MCF 10A (cell line): ENCODE results near the gene NSL1. TPM values are rescaled to one million over a fixed set of nuclear protein-coding genes. Genes with fewer than 3 reads are reported as not detected.

ENCODE experiments used
- BruUV-seq: library from RNA; stranded (reverse); fragments of 400-500 nt; replicated peaks from 2 replicates; lab custom pipeline; 2021; lab: Mats Ljungman, UMichigan
- CTCF ChIA-PET: fragments of 300-600 bp; sonication (Branson Sonifier 250); formaldehyde crosslinking; extraction: SDS; loops from one replicate; lab custom pipeline; 2021; ENCODE audit warnings: antibody characterized with exemption, inconsistent platforms; lab: Yijun Ruan, JAX
- POLR2A ChIA-PET: fragments of 300-600, 350-650 bp; sonication (Branson Sonifier 250); formaldehyde crosslinking; extraction: SDS; loops from one replicate; lab custom pipeline; 2020; ENCODE audit warnings: antibody characterized with exemption, inconsistent platforms; lab: Yijun Ruan, JAX
- DNase-seq: peaks from one replicate; pipeline ENCODE4 v3.0.0-alpha.2; 2018; ENCODE audit not compliant: unreplicated experiment
- H3K27ac Mint-ChIP-seq: one replicate; pipeline ENCODE4 v1.8.0; 2022; ENCODE audit warnings: mild to moderate bottlenecking, low read depth, mixed read lengths; ENCODE audit not compliant: unreplicated experiment
- H3K27me3 Mint-ChIP-seq: one replicate; pipeline ENCODE4 v1.8.0; 2022; ENCODE audit warnings: mixed read lengths; ENCODE audit not compliant: insufficient read depth, unreplicated experiment
- H3K36me3 Mint-ChIP-seq: one replicate; pipeline ENCODE4 v1.8.0; 2022; ENCODE audit warnings: mild to moderate bottlenecking, moderate library complexity, mixed read lengths; ENCODE audit not compliant: insufficient read depth, unreplicated experiment
- H3K4me1 Mint-ChIP-seq: one replicate; pipeline ENCODE4 v1.8.0; 2022; ENCODE audit warnings: mixed read lengths; ENCODE audit not compliant: insufficient read depth, unreplicated experiment
- H3K4me3 Mint-ChIP-seq: one replicate; pipeline ENCODE4 v1.8.0; 2022; ENCODE audit warnings: mild to moderate bottlenecking, moderate library complexity, mixed read lengths; ENCODE audit not compliant: unreplicated experiment
- H3K9me3 Mint-ChIP-seq: one replicate; pipeline ENCODE4 v1.8.0; 2022; ENCODE audit warnings: mixed read lengths; ENCODE audit not compliant: unreplicated experiment
- CTCF ChIP-seq: fragments of 200-600 bp; IDR thresholded peaks from one replicate; pipeline ENCODE4 v1.8.0; 2022; ENCODE audit warnings: antibody characterized with exemption, mild to moderate bottlenecking; ENCODE audit not compliant: unreplicated experiment
- intact Hi-C: fragments of 100-400 bp; cut with micrococcal nuclease; formaldehyde crosslinking; loops from 2 replicates; pipeline ENCODE4 v1.14.1; 2022
- total RNA-seq: library from RNA; stranded (reverse); gene quantifications from 2 replicates; pipeline ENCODE4 v1.2.3, GENCODE V29; 2022

NSL1 gene
- total RNA-seq, 1 experiment from 2014 or later = 39.7 TPM

GRCh38 chr1:212689196-212689725 is 102.3 kb downstream of the NSL1 start:
- DNase-seq = no peak
- intact Hi-C loops = no loop called here
- ChIA-PET CTCF (interaction anchor here (0.5 to 1.8 kb wide), 7 partner anchors 9 to 97 kb away, joined by 3 to 8 read pairs (median 4); no protein-coding TSS in a partner anchor), POLR2A (interaction anchor here (0.6 kb wide), 2 partner anchors 81 to 131 kb away, joined by 3 read pairs; no protein-coding TSS in a partner anchor)
- TF ChIP-seq CTCF = no peak
- Mint-ChIP-seq H3K4me3 (no peak overlapping the region), H3K27me3 (peaks cover 10% of the 10 kb centered on the region), H3K9me3 (no peaks in the 10 kb centered on the region), H3K36me3 (no peaks in the 10 kb centered on the region), H3K27ac (no peak overlapping the region), H3K4me1 (no peaks in the 10 kb centered on the region)
- BruUV-seq = no TSS peak

- peak; percentile 70 for DNase-seq
- no peaks in the 10 kb centered on the region for H3K4me1 Mint-ChIP-seq
- BruUV-seq = no TSS peak
- peaks cover 7% of the 10 kb centered on the region for H3K27me3 Mint-ChIP-seq
- CTCF ChIA-PET = interaction anchor here (1.0 to 1.8 kb wide), 5 partner anchors 9 to 208 kb away, joined by 3 to 7 read pairs (median 4); no protein-coding TSS in a partner anchor
- H3K36me3 Mint-ChIP-seq = no peaks in the 10 kb centered on the region
- H3K27ac Mint-ChIP-seq = no peak overlapping the region
- no peak for TF ChIP-seq CTCF
- intact Hi-C loops = no loop called here
- POLR2A ChIA-PET = interaction anchor here (1.6 kb wide), 1 partner anchor 17 kb away, joined by 5 read pairs; no protein-coding TSS in a partner anchor
- H3K4me3 Mint-ChIP-seq = no peak overlapping the region
- H3K9me3 Mint-ChIP-seq = no peaks in the 10 kb centered on the region
These were observed 103.1 kb downstream of the NSL1 start for GRCh38 chr1:212688341-212689047.

- intact Hi-C loops = no loop called here
- ChIA-PET POLR2A (interaction anchor here (0.6 to 1.6 kb wide), 2 partner anchors 16 to 210 kb away, joined by 3 to 5 read pairs; no protein-coding TSS in a partner anchor), CTCF (interaction anchor here (1.0 to 1.4 kb wide), 2 partner anchors 16 to 208 kb away, joined by 3 to 4 read pairs; no protein-coding TSS in a partner anchor)
- Mint-ChIP-seq H3K4me1 (no peaks in the 10 kb centered on the region), H3K36me3 (no peaks in the 10 kb centered on the region), H3K4me3 (no peak overlapping the region), H3K27me3 (peaks cover 7% of the 10 kb centered on the region), H3K9me3 (no peaks in the 10 kb centered on the region), H3K27ac (no peak overlapping the region)
- no TSS peak for BruUV-seq
- no peak for TF ChIP-seq CTCF
- DNase-seq = no peak
These were observed 103.8 kb downstream of the NSL1 start for GRCh38 chr1:212687811-212688210.

DNA sequence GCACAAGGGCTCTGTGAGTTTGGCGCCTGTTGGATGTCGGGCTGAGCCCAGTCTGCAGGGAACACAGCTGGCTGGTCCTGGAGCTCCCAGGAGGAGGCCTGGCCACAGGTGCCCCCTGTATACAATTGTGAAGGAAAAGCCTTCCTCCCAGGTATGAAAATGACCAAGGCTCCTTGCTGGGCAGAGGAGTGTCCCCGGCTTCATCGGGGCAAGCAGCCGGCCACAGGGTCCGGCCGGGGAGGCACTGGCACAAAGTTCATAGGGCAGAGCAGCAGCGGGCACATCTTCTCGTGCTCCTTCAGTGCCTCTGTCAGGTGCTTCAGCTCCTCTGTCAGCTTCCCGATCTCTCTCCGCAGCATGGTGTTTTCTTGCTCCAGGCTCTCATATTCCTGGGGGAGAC is 105.0 kb downstream of the NSL1 start:
- intact Hi-C loops = no loop called here
- no peaks in the 10 kb centered on the region for H3K4me1 Mint-ChIP-seq
- H3K36me3 Mint-ChIP-seq = no peaks in the 10 kb centered on the region
- no peaks in the 10 kb centered on the region for H3K9me3 Mint-ChIP-seq
- POLR2A ChIA-PET = interaction anchor here (0.7 kb wide), 1 partner anchor 16 kb away, joined by 4 read pairs; no protein-coding TSS in a partner anchor
- peaks cover 7% of the 10 kb centered on the region for H3K27me3 Mint-ChIP-seq
- no peak for DNase-seq
- no peak for TF ChIP-seq CTCF
- no peak overlapping the region for H3K27ac Mint-ChIP-seq
- H3K4me3 Mint-ChIP-seq = no peak overlapping the region
- BruUV-seq = no TSS peak
- CTCF ChIA-PET = interaction anchor here (0.6 to 1.8 kb wide), 5 partner anchors 33 to 210 kb away, joined by 3 to 5 read pairs (median 3); no protein-coding TSS in a partner anchor
